IPS-11a (cell line): ENCODE results near the gene ATP10A.

Experiments used
- H3K4me3 ChIP-seq: one replicate; pipeline ENCODE4 v1.5.1; 2013; ENCODE audit warnings: low read depth, low read length, control low read depth

Gene ATP10A

GRCh38 chr15:25687276-25687675 is 175.9 kb downstream of the ATP10A start:
- H3K4me3 ChIP-seq = no peak overlapping the region

GRCh38 chr15:25686780-25687179 is 176.3 kb downstream of the ATP10A start:
- H3K4me3 ChIP-seq = no peak overlapping the region

- no peak overlapping the region for H3K4me3 ChIP-seq
Measured at GRCh38 chr15:25684521-25685431, 178.4 kb downstream of the ATP10A start.

GRCh38 chr15:25683911-25684310 is 179.2 kb downstream of the ATP10A start:
- no peak overlapping the region for H3K4me3 ChIP-seq

GRCh38 chr15:25683415-25683814 is 179.7 kb downstream of the ATP10A start:
- H3K4me3 ChIP-seq = no peak overlapping the region

- no peak overlapping the region for H3K4me3 ChIP-seq
Measured at GRCh38 chr15:25682340-25682739, 180.8 kb downstream of the ATP10A start.

- no peak overlapping the region for H3K4me3 ChIP-seq
Measured at GRCh38 chr15:25680686-25681025, 182.5 kb downstream of the ATP10A start.

GRCh38 chr15:25679964-25680685 is 183.0 kb downstream of the ATP10A start:
- no peak overlapping the region for H3K4me3 ChIP-seq

- no peak overlapping the region for H3K4me3 ChIP-seq
Measured at GRCh38 chr15:25679492-25679891, 183.6 kb downstream of the ATP10A start.

GRCh38 chr15:25678500-25678855 is 184.6 kb downstream of the ATP10A start:
- H3K4me3 ChIP-seq = no peak overlapping the region

- no peak overlapping the region for H3K4me3 ChIP-seq
Measured at GRCh38 chr15:25677719-25678499, 185.2 kb downstream of the ATP10A start.

- H3K4me3 ChIP-seq = no peak overlapping the region
Measured at GRCh38 chr15:25676070-25676469, 187.1 kb downstream of the ATP10A start.

GRCh38 chr15:25675396-25675795 is 187.7 kb downstream of the ATP10A start:
- H3K4me3 ChIP-seq = no peak overlapping the region

- H3K4me3 ChIP-seq = no peak overlapping the region
Measured at GRCh38 chr15:25674913-25675312, 188.2 kb downstream of the ATP10A start.

GRCh38 chr15:25673972-25674371 is 189.2 kb downstream of the ATP10A start:
- H3K4me3 ChIP-seq = no peak overlapping the region

- no peak overlapping the region for H3K4me3 ChIP-seq
Measured at GRCh38 chr15:25673351-25673750, 189.8 kb downstream of the ATP10A start.

- H3K4me3 ChIP-seq = no peak overlapping the region
Measured at GRCh38 chr15:25671132-25671531, 192.0 kb downstream of the ATP10A start.

GRCh38 chr15:25670621-25671020 is 192.5 kb downstream of the ATP10A start:
- H3K4me3 ChIP-seq = no peak overlapping the region

GRCh38 chr15:25670025-25670554 is 193.0 kb downstream of the ATP10A start:
- no peak overlapping the region for H3K4me3 ChIP-seq

- H3K4me3 ChIP-seq = no peak overlapping the region
Measured at GRCh38 chr15:25668901-25669300, 194.2 kb downstream of the ATP10A start.

GRCh38 chr15:25668236-25668795 is 194.8 kb downstream of the ATP10A start:
- no peak overlapping the region for H3K4me3 ChIP-seq
